Measurements from ENCODE around the gene SRSF10.

Gene SRSF10

GRCh38 chr1:23927097-23927496 is 53.0 kb downstream of the SRSF10 start:
- Histone ChIP-seq H3K9me3 (ENCODE audit: insufficient read depth, low read length) (peaks cover 4% of the 10 kb centered on the region; the same call in 1 of the 2 replicates), H3K27me3 (ENCODE audit: insufficient read depth, insufficient read length) (no peaks in the 10 kb centered on the region), H3K36me3 (ENCODE audit: insufficient read depth, insufficient read length, low read length) (no peaks in the 10 kb centered on the region), H3K4me3 (ENCODE audit: insufficient read length, low read depth) (no peak overlapping the region), H3K9ac (ENCODE audit: insufficient read length, low read depth) (no peak overlapping the region), H3K4me1 (ENCODE audit: insufficient read depth, insufficient read length) (no peaks in the 10 kb centered on the region)
- no peak for DNase-seq (ENCODE audit: low read depth, low spot score)
- no peak for TF ChIP-seq ZNF274 (IDR thresholded peaks at IDR 0.05; ENCODE audit: low read depth, low read length)
- no peak for TF ChIP-seq SUZ12 (IDR thresholded peaks at IDR 0.05; ENCODE audit: extremely low read depth, insufficient read depth, insufficient read length)
- no peak for TF ChIP-seq YY1 (IDR thresholded peaks at IDR 0.05; ENCODE audit: insufficient read depth, insufficient read length)

GRCh38 chr1:23925279-23925678 is 54.8 kb downstream of the SRSF10 start:
- H3K4me1 ChIP-seq (ENCODE audit: insufficient read depth, insufficient read length): no peaks in the 10 kb centered on the region
- TF ChIP-seq YY1 (IDR thresholded peaks at IDR 0.05; ENCODE audit: insufficient read depth, insufficient read length) (no peak), ZNF274 (IDR thresholded peaks at IDR 0.05; ENCODE audit: low read depth, low read length) (no peak)

GRCh38 chr1:23924601-23925000 is 55.5 kb downstream of the SRSF10 start:
- TF ChIP-seq SUZ12 (IDR thresholded peaks at IDR 0.05; ENCODE audit: extremely low read depth, insufficient read depth, insufficient read length): no peak
- TF ChIP-seq ZNF274 (IDR thresholded peaks at IDR 0.05; ENCODE audit: low read depth, low read length): no peak
- no peak for TF ChIP-seq YY1 (IDR thresholded peaks at IDR 0.05; ENCODE audit: insufficient read depth, insufficient read length)
- no peak for DNase-seq (ENCODE audit: low read depth, low spot score)

More at GRCh38 chr1:23925279-23925678, 54.8 kb downstream of the SRSF10 start:
- Histone ChIP-seq H3K9ac (ENCODE audit: insufficient read length, low read depth) (no peak overlapping the region), H3K36me3 (ENCODE audit: insufficient read depth, insufficient read length, low read length) (no peaks in the 10 kb centered on the region), H3K27me3 (ENCODE audit: insufficient read depth, insufficient read length) (no peaks in the 10 kb centered on the region), H3K9me3 (ENCODE audit: insufficient read depth, low read length) (peaks cover 4% of the 10 kb centered on the region; the same call in 1 of the 2 replicates), H3K4me3 (ENCODE audit: insufficient read length, low read depth) (no peak overlapping the region)
- no peak for DNase-seq (ENCODE audit: low read depth, low spot score)

GRCh38 chr1:23923592-23924499 is 56.3 kb downstream of the SRSF10 start:
- no peak overlapping the region for H3K9ac ChIP-seq (ENCODE audit: insufficient read length, low read depth)
- TF ChIP-seq YY1 (IDR thresholded peaks at IDR 0.05; ENCODE audit: insufficient read depth, insufficient read length) (no peak), SUZ12 (IDR thresholded peaks at IDR 0.05; ENCODE audit: extremely low read depth, insufficient read depth, insufficient read length) (no peak), ZNF274 (IDR thresholded peaks at IDR 0.05; ENCODE audit: low read depth, low read length) (no peak)
- peaks cover 4% of the 10 kb centered on the region; the same call in 1 of the 2 replicates for H3K9me3 ChIP-seq (ENCODE audit: insufficient read depth, low read length)
- no peaks in the 10 kb centered on the region for H3K4me1 ChIP-seq (ENCODE audit: insufficient read depth, insufficient read length)
- DNase-seq (ENCODE audit: low read depth, low spot score): no peak
- no peaks in the 10 kb centered on the region for H3K27me3 ChIP-seq (ENCODE audit: insufficient read depth, insufficient read length)
- H3K4me3 ChIP-seq (ENCODE audit: insufficient read length, low read depth): no peak overlapping the region
- H3K36me3 ChIP-seq (ENCODE audit: insufficient read depth, insufficient read length, low read length): no peaks in the 10 kb centered on the region

More at GRCh38 chr1:23924601-23925000, 55.5 kb downstream of the SRSF10 start:
- no peaks in the 10 kb centered on the region for H3K27me3 ChIP-seq (ENCODE audit: insufficient read depth, insufficient read length)
- no peaks in the 10 kb centered on the region for H3K4me1 ChIP-seq (ENCODE audit: insufficient read depth, insufficient read length)
- no peaks in the 10 kb centered on the region for H3K36me3 ChIP-seq (ENCODE audit: insufficient read depth, insufficient read length, low read length)
- H3K9me3 ChIP-seq (ENCODE audit: insufficient read depth, low read length): peaks cover 4% of the 10 kb centered on the region; the same call in 1 of the 2 replicates
- no peak overlapping the region for H3K4me3 ChIP-seq (ENCODE audit: insufficient read length, low read depth)
- H3K9ac ChIP-seq (ENCODE audit: insufficient read length, low read depth): no peak overlapping the region

- Histone ChIP-seq H3K36me3 (ENCODE audit: insufficient read depth, insufficient read length, low read length) (no peaks in the 10 kb centered on the region), H3K9ac (ENCODE audit: insufficient read length, low read depth) (no peak overlapping the region)
- DNase-seq (ENCODE audit: low read depth, low spot score): no peak
These were observed 57.7 kb downstream of the SRSF10 start for GRCh38 chr1:23922321-23922943.

GRCh38 chr1:23916209-23917131 is 63.7 kb downstream of the SRSF10 start:
- H3K27me3 ChIP-seq (ENCODE audit: insufficient read depth, insufficient read length): no peaks in the 10 kb centered on the region
- DNase-seq (ENCODE audit: low read depth, low spot score): peak; percentile 66
- H3K9me3 ChIP-seq (ENCODE audit: insufficient read depth, low read length): peaks cover 4% of the 10 kb centered on the region; the same call in 1 of the 2 replicates
- peaks cover 4% of the 10 kb centered on the region for H3K4me1 ChIP-seq (ENCODE audit: insufficient read depth, insufficient read length)
- no peaks in the 10 kb centered on the region for H3K36me3 ChIP-seq (ENCODE audit: insufficient read depth, insufficient read length, low read length)
- no peak overlapping the region for H3K9ac ChIP-seq (ENCODE audit: insufficient read length, low read depth)
- H3K4me3 ChIP-seq (ENCODE audit: insufficient read length, low read depth): no peak overlapping the region
- TF ChIP-seq YY1 (IDR thresholded peaks at IDR 0.05; ENCODE audit: insufficient read depth, insufficient read length) (no peak), SUZ12 (IDR thresholded peaks at IDR 0.05; ENCODE audit: extremely low read depth, insufficient read depth, insufficient read length) (no peak), ZNF274 (IDR thresholded peaks at IDR 0.05; ENCODE audit: low read depth, low read length) (no peak)

More at GRCh38 chr1:23922321-23922943, 57.7 kb downstream of the SRSF10 start:
- no peaks in the 10 kb centered on the region for H3K27me3 ChIP-seq (ENCODE audit: insufficient read depth, insufficient read length)
- no peaks in the 10 kb centered on the region for H3K4me1 ChIP-seq (ENCODE audit: insufficient read depth, insufficient read length)
- H3K4me3 ChIP-seq (ENCODE audit: insufficient read length, low read depth): no peak overlapping the region
- H3K9me3 ChIP-seq (ENCODE audit: insufficient read depth, low read length): peaks cover 4% of the 10 kb centered on the region; the same call in 1 of the 2 replicates
- no peak for TF ChIP-seq ZNF274 (IDR thresholded peaks at IDR 0.05; ENCODE audit: low read depth, low read length)
- no peak for TF ChIP-seq SUZ12 (IDR thresholded peaks at IDR 0.05; ENCODE audit: extremely low read depth, insufficient read depth, insufficient read length)
- TF ChIP-seq YY1 (IDR thresholded peaks at IDR 0.05; ENCODE audit: insufficient read depth, insufficient read length): no peak
